Suprapubic skin (tissue), 4 donors: ENCODE results near the gene SEMA4C. TPM values are rescaled to one million over a fixed set of nuclear protein-coding genes. Genes with fewer than 3 reads are reported as not detected.

Experiments used
- DNase-seq, 2 donors: peaks; one replicate each; pipeline ENCODE4 v3.0.0-alpha.2; 2019; ENCODE audit warnings: low spot score in 2 of 2
- H3K27ac ChIP-seq: fragments of 200-600 bp; sonication (generic); one replicate; pipeline ENCODE4 v1.5.1; 2019
- H3K27me3 ChIP-seq: fragments of 200-600 bp; sonication (generic); one replicate; pipeline ENCODE4 v1.5.1; 2019
- H3K36me3 ChIP-seq: fragments of 200-600 bp; sonication (generic); one replicate; pipeline ENCODE4 v1.5.1; 2019
- H3K4me1 ChIP-seq: fragments of 200-600 bp; sonication (generic); one replicate; pipeline ENCODE4 v1.5.1; 2019
- H3K4me3 ChIP-seq: fragments of 200-600 bp; sonication (generic); one replicate; pipeline ENCODE4 v1.5.1; 2019; ENCODE audit warnings: mild to moderate bottlenecking
- H3K9me3 ChIP-seq: fragments of 200-600 bp; sonication (generic); one replicate; pipeline ENCODE4 v1.5.1; 2019
- EP300 ChIP-seq: sonication (generic); formaldehyde crosslinking; IDR thresholded peaks from one replicate; pipeline ENCODE4 v1.6.1; 2017; ENCODE audit warnings: antibody characterized with exemption
- POLR2A ChIP-seq, 2 donors: fragments of 450-650 bp; IDR thresholded peaks; one replicate each; pipeline ENCODE4 v1.6.1; 2017; ENCODE audit warnings: antibody characterized with exemption in 2 of 2, mild to moderate bottlenecking in 2 of 2, moderate library complexity in 2 of 2
- POLR2AphosphoS5 ChIP-seq, 3 donors: sonication (generic); formaldehyde crosslinking; IDR thresholded peaks; one replicate each; pipeline ENCODE4 v1.6.1; 2017; ENCODE audit warnings: antibody characterized with exemption in 3 of 3
- WGBS: methylation state at CpG from one replicate; pipeline ENCODE4 v1.1.5; 2018; 5-methylcytosine and 5-hydroxymethylcytosine counted together
- total RNA-seq, 4 donors: library from RNA; depleted of rRNA; stranded (reverse); fragments of >200 nt; gene quantifications; one replicate each; pipeline ENCODE4 v1.1.0, GENCODE V29; 2016
- TF ChIP-seq, protein P1 (sequence below), 2 donors: fragments of 200-600 bp in 1 of 2; fragments of 450-650 bp in 1 of 2; sonication (generic) in 1 of 2; IDR thresholded peaks; one replicate each; pipeline ENCODE4 v1.5.1; 2016 to 2019; ENCODE audit warnings: antibody characterized with exemption in 2 of 2, mild to moderate bottlenecking in 1 of 2, moderate library complexity in 1 of 2

Gene SEMA4C
- total RNA-seq, 4 donors from 2014 or later: 15.7 to 28.2 (median 23.5) TPM

DNA sequence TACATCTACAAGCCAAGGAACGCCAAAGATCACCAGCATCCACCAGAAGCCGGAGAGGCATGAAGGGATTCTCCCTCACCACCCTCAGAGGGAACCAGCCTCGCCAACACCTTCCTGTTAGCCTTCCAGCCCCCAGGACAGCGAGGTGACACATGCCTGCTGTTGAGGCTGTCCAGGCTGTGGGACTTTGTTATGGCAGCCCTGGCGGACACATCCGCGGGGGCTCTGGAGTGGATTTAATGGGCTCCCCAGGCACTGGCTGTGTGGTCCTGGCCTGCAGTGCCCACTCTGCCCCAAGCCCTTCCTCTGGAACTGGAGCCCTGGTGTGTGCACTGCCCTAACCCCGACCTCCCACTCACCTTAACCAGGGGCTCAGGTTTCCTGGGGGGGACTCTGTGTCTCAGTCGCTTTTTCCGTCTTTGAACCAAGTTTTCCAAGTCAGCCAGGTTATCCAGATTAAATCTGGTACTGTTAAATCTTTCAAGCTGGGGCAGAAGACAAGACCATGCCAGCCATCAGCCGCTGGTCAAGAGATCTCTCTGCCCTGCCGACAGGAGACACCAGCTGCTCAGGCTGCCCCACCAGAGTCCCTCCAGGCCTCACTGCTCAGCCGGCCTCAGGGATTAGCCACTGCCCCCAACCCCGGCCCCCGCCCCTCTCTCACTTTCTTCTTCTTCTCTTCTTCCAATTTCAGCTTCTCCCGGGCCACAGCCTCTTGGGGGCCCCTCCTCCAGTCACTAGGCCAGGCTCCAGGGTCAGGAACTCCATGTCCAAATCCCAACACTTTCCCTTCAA lies 28.0 kb downstream of the SEMA4C start:
- Histone ChIP-seq H3K27me3 (no peaks in the 10 kb centered on the region), H3K9me3 (no peaks in the 10 kb centered on the region), H3K4me3 (no peak overlapping the region), H3K36me3 (peaks cover 30% of the 10 kb centered on the region), H3K4me1 (peaks cover 10% of the 10 kb centered on the region), H3K27ac (no peak overlapping the region)
- TF ChIP-seq EP300 (no peak), POLR2AphosphoS5 (IDR thresholded peaks at IDR 0.05) (no peak), POLR2A (IDR thresholded peaks at IDR 0.05) (no peak)
- TF ChIP-seq, protein P1, sequence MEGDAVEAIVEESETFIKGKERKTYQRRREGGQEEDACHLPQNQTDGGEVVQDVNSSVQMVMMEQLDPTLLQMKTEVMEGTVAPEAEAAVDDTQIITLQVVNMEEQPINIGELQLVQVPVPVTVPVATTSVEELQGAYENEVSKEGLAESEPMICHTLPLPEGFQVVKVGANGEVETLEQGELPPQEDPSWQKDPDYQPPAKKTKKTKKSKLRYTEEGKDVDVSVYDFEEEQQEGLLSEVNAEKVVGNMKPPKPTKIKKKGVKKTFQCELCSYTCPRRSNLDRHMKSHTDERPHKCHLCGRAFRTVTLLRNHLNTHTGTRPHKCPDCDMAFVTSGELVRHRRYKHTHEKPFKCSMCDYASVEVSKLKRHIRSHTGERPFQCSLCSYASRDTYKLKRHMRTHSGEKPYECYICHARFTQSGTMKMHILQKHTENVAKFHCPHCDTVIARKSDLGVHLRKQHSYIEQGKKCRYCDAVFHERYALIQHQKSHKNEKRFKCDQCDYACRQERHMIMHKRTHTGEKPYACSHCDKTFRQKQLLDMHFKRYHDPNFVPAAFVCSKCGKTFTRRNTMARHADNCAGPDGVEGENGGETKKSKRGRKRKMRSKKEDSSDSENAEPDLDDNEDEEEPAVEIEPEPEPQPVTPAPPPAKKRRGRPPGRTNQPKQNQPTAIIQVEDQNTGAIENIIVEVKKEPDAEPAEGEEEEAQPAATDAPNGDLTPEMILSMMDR (IDR thresholded peaks at IDR 0.05): no peak
- 84% methylated on average over 13 of the region's 16 CpGs for WGBS
- no peak for DNase-seq

DNA sequence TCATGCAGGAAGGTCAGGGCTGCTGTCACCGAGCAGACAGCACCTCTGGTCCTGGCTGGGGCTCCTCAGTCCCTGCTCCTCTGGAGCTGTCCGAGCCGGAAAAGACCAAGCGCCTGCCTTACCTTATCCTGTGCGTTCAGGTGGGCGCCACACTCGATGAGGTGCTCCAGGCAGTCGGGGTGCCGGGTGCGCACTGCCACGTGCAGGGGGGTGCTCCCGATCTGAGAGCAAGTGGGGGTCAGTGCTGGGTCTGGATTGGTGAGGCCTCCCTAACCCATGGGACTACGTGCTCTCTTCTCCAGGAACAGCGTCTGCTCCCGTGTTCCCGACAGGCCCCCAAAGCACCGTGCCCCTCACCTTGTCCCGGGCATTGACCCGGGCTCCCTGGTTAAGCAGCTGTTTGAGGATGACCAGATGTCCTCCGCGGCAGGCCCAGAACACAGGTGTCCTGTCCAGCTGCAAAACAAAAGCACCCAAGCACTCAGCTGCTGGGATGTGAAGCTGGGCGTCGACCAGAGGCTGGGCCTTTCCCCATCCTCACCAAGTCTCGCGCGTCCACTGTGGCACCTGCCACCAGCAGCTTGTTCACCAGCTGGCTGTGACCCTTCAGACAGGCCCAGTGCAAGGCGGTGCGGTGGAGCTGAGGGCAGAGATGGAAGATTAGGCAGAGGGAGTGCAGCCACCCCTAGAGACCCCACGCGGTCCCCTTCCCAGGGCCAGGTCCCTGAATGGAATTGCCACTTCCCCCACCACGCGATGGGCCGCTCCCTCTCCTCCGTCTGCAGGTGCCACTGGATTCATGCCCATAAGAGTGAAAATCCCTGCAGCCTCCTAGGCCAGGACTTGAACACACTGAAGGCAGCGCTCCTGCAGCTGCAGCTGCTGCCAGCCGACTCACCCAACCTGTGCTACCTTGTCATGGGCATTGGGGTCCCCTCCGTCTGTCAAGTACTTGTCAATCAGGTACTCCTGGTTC lies 29.7 kb downstream of the SEMA4C start:
- peaks cover 10% of the 10 kb centered on the region for H3K4me1 ChIP-seq

DNA sequence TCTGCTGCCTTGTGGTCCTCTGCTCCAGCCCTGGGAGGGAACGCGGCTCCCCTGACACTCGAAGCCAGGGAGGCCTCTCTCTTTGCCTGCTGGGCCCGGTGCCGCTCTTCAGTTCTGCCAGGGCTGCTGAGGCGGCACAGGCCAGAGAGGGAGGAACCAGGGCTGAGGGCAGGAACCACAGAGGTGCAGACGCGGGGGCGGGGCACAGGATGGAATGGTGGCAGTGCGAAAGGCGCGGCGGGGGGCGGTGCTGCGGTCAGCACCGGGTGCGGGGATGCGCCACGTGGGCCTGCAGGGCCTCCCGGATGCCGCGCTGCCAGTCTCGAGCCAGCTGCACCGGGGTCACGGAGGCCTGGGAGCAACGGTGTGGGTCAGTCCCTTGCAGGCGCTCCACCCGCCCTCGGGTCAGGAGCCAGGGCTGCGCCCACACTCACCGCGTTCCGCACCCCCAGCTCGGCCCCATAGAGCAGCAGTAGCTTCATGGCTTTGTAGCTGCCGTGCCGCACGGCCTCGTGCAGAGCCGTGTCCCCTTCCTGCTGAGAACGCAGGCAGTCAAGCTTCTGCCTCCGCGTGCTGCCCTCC lies 30.5 kb downstream of the SEMA4C start:
- 25% methylated on average over 2 of the region's 42 CpGs for WGBS
- Histone ChIP-seq H3K4me3 (no peak overlapping the region), H3K36me3 (peaks cover 37% of the 10 kb centered on the region), H3K27ac (no peak overlapping the region), H3K9me3 (no peaks in the 10 kb centered on the region), H3K4me1 (peaks cover 10% of the 10 kb centered on the region), H3K27me3 (no peaks in the 10 kb centered on the region)
- TF ChIP-seq EP300 (no peak), POLR2A (IDR thresholded peaks at IDR 0.05) (no peak), POLR2AphosphoS5 (IDR thresholded peaks at IDR 0.05) (no peak)
- TF ChIP-seq, protein P1 (IDR thresholded peaks at IDR 0.05): no peak
- no peak for DNase-seq

More for the DNA sequence above, 29.7 kb downstream of the SEMA4C start:
- Histone ChIP-seq H3K27me3 (no peaks in the 10 kb centered on the region), H3K27ac (no peak overlapping the region), H3K4me3 (no peak overlapping the region), H3K9me3 (no peaks in the 10 kb centered on the region), H3K36me3 (peaks cover 30% of the 10 kb centered on the region)
- TF ChIP-seq POLR2A (IDR thresholded peaks at IDR 0.05): no peak
- TF ChIP-seq, protein P1 (IDR thresholded peaks at IDR 0.05): no peak
- TF ChIP-seq POLR2AphosphoS5 (IDR thresholded peaks at IDR 0.05): no peak
- no peak for TF ChIP-seq EP300
- 89% methylated on average over 15 of the region's 37 CpGs for WGBS
- DNase-seq: no peak

DNA sequence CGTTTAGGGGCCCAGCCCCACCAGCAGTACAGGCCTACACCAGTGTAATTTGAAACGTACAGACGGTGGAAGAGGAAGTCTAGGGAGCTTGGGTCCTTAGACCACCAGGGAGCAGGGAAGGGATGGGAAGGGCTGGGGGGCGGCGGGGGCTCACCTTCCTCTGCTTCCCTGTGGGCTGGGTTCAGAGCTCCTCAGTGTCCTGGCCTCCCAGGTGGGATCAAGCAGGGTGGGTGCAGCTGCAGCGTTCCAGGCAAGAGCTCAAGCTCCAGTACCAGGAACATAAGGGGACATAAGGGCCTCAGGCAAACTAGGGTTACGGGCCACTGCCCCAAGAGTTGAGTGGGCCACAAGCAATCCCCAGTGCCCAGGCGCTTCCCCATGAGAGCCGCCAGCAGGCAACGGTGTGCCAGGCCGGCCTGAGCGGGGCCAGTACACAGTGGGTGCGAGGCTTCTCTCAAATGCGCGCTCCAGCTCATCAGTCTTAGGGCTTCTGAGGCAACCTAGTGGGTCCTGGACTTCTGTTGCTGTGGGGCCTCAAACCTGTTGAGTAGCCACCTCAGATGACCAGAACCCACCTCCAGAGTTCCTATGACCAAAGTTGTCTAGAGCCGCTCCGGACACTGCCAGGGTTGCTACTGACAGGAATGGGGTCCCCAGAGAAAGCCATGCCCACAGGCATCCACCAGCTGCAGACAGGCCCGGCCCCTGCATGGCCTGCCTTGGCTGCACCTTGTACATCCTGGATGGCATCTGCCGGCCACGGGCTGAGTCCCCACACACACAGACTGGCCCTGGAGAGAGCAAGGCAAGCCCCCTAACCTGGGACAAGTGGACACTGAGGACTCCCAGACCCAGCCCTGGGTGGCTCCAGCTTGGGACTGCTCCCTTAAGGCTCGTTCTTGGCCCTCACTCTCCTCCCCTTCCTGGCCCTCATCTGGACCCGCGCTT lies 31.3 kb downstream of the SEMA4C start:
- WGBS: 81% methylated on average over 11 of the region's 23 CpGs
- no peak for TF ChIP-seq EP300
- TF ChIP-seq POLR2A (IDR thresholded peaks at IDR 0.05): no peak
- no peak for TF ChIP-seq POLR2AphosphoS5 (IDR thresholded peaks at IDR 0.05)
- TF ChIP-seq, protein P1 (IDR thresholded peaks at IDR 0.05): no peak
- no peak for DNase-seq
- Histone ChIP-seq H3K27ac (no peak overlapping the region), H3K9me3 (no peaks in the 10 kb centered on the region), H3K4me3 (no peak overlapping the region), H3K27me3 (no peaks in the 10 kb centered on the region), H3K4me1 (peaks cover 10% of the 10 kb centered on the region), H3K36me3 (peaks cover 41% of the 10 kb centered on the region)
